SK-N-SH (cell line): ENCODE measurements around the gene FETUB. TPM values are rescaled to one million over a fixed set of nuclear protein-coding genes. Genes with fewer than 3 reads are reported as not detected.

Experiments used
- CTCF ChIA-PET: fragments of 300-600, 350-600 bp; formaldehyde crosslinking; extraction: SDS; loops from one replicate; lab custom pipeline; 2021; lab: Yijun Ruan, JAX
- POLR2A ChIA-PET: fragments of 350-600 bp; sonication (Branson Sonifier 250); formaldehyde crosslinking; extraction: SDS; loops from one replicate; lab custom pipeline; 2020; ENCODE audit warnings: antibody characterized with exemption, inconsistent platforms; lab: Yijun Ruan, JAX
- DNase-seq: peaks from one replicate; pipeline ENCODE4 v3.0.0; 2012
- H2AFZ ChIP-seq: fragments of 200-600 bp; sonication (generic); 2 replicates; pipeline ENCODE4 v1.8.1; 2016; ENCODE audit warnings: antibody characterized with exemption, mild to moderate bottlenecking, low read depth
- H3F3A ChIP-seq: fragments of 200-600 bp; sonication (generic); replicated peaks from 2 replicates; pipeline ENCODE3; 2016; ENCODE audit warnings: antibody characterized with exemption, mild to moderate bottlenecking; ENCODE audit not compliant: insufficient read depth
- H3K27ac ChIP-seq, 2 experiments: fragments of 200-500 bp in 1 of 2; fragments of 200-600 bp in 1 of 2; sonication (Bioruptor generic) in 1 of 2; sonication (generic), shearing (Covaris generic) in 1 of 2; 2 replicates each; pipeline versions ENCODE4 v1.5.1 to v1.6.1; 2014 to 2016; ENCODE audit warnings: low read depth in 2 of 2, inconsistent platforms in 1 of 2, low read length in 1 of 2, mild to moderate bottlenecking in 1 of 2, mixed read lengths in 1 of 2
- H3K27me3 ChIP-seq: fragments of 200-600 bp; sonication (generic), shearing (Covaris generic); 2 replicates; pipeline ENCODE4 v1.6.1; 2016; ENCODE audit warnings: mixed run types; ENCODE audit not compliant: insufficient read depth
- H3K36me3 ChIP-seq, 2 experiments: fragments of 200-500 bp in 1 of 2; fragments of 200-600 bp in 1 of 2; sonication (Bioruptor generic) in 1 of 2; sonication (generic) in 1 of 2; replicated peaks in 1 of 2; 2 replicates each; pipeline versions ENCODE3 to v1.5.1; 2014 to 2016; ENCODE audit warnings: low read length in 1 of 2, mild to moderate bottlenecking in 1 of 2; ENCODE audit not compliant: insufficient read depth in 2 of 2, control insufficient read depth in 1 of 2
- H3K4me1 ChIP-seq, 2 experiments: fragments of 200-500 bp in 1 of 2; fragments of 200-600 bp in 1 of 2; sonication (Bioruptor generic) in 1 of 2; sonication (generic), shearing (Covaris generic) in 1 of 2; 2 replicates each; pipeline versions ENCODE4 v1.5.1 to v1.6.1; 2014 to 2016; ENCODE audit warnings: low read depth in 1 of 2, low read length in 1 of 2, mixed run types in 1 of 2; ENCODE audit not compliant: insufficient read depth in 2 of 2, control insufficient read depth in 1 of 2
- H3K4me2 ChIP-seq: fragments of 200-600 bp; sonication (generic), shearing (Covaris generic); 2 replicates; pipeline ENCODE4 v1.6.1; 2017; ENCODE audit warnings: mixed run types
- H3K4me3 ChIP-seq, 2 experiments: fragments of 200-500 bp in 1 of 2; fragments of 200-600 bp in 1 of 2; sonication (Bioruptor generic) in 1 of 2; sonication (generic), shearing (Covaris generic) in 1 of 2; 2 replicates each; pipeline versions ENCODE4 v1.5.1 to v1.8.1; 2014 to 2016; ENCODE audit warnings: low read depth in 2 of 2, inconsistent platforms in 1 of 2, low read length in 1 of 2, mild to moderate bottlenecking in 1 of 2, mixed read lengths in 1 of 2, moderate library complexity in 1 of 2
- H3K79me2 ChIP-seq: fragments of 200-600 bp; sonication (generic); 2 replicates; pipeline ENCODE4 v1.8.1; 2017; ENCODE audit warnings: mild to moderate bottlenecking; ENCODE audit not compliant: insufficient read depth
- H3K9ac ChIP-seq: fragments of 200-600 bp; sonication (generic); 2 replicates; pipeline ENCODE4 v1.6.1; 2017; ENCODE audit warnings: mixed run types
- H3K9me2 ChIP-seq: fragments of 200-600 bp; sonication (generic); 2 replicates; pipeline ENCODE4 v1.6.1; 2017; ENCODE audit warnings: mixed run types
- H3K9me3 ChIP-seq: fragments of 200-600 bp; sonication (generic); 2 replicates; pipeline ENCODE4 v1.6.1; 2017; ENCODE audit warnings: mixed run types, mild to moderate bottlenecking, moderate library complexity
- H4K20me1 ChIP-seq: fragments of 200-600 bp; sonication (generic); 2 replicates; pipeline ENCODE4 v1.6.1; 2017; ENCODE audit warnings: mild to moderate bottlenecking, mixed run types; ENCODE audit not compliant: insufficient read depth
- ELF1 ChIP-seq: IDR thresholded peaks from 2 replicates; pipeline ENCODE4 v1.4.0; 2012
- EP300 ChIP-seq, 2 experiments: IDR thresholded peaks; 2 replicates each; pipeline versions ENCODE4 v1.4.0 to v1.6.1; 2012; ENCODE audit warnings: borderline replicate concordance in 1 of 2, low read depth in 1 of 2, low read length in 1 of 2
- FOSL2 ChIP-seq: IDR thresholded peaks from 2 replicates; pipeline ENCODE4 v1.4.0; 2012; ENCODE audit warnings: low read depth, mild to moderate bottlenecking, moderate library complexity, borderline replicate concordance
- FOXJ3 ChIP-seq: sonication (generic); formaldehyde crosslinking; IDR thresholded peaks from 2 replicates; pipeline ENCODE4 v1.5.1; 2020; ENCODE audit warnings: mild to moderate bottlenecking, missing genetic modification reagents
- FOXM1 ChIP-seq: IDR thresholded peaks from 2 replicates; pipeline ENCODE4 v1.4.0; 2012; ENCODE audit warnings: low read depth, mild to moderate bottlenecking
- GABPA ChIP-seq: IDR thresholded peaks from 2 replicates; pipeline ENCODE4 v1.4.0; 2012; ENCODE audit warnings: low read depth, mild to moderate bottlenecking
- GATA2 ChIP-seq: sonication (generic); formaldehyde crosslinking; IDR thresholded peaks from 2 replicates; pipeline ENCODE4 v1.5.0; 2020; ENCODE audit warnings: mild to moderate bottlenecking, missing genetic modification reagents
- JUND ChIP-seq: IDR thresholded peaks from 2 replicates; pipeline ENCODE4 v1.4.0; 2012
- MEF2A ChIP-seq: IDR thresholded peaks from 2 replicates; pipeline ENCODE4 v1.4.0; 2012; ENCODE audit warnings: low read depth, borderline replicate concordance
- MXI1 ChIP-seq: IDR thresholded peaks from 2 replicates; pipeline ENCODE4 v1.6.1; 2012; ENCODE audit warnings: mild to moderate bottlenecking, low read depth, low read length, improper control_type of control experiment
- RXRA ChIP-seq: IDR thresholded peaks from 2 replicates; pipeline ENCODE4 v1.4.0; 2012; ENCODE audit warnings: low read depth, mild to moderate bottlenecking, borderline replicate concordance
- SIN3A ChIP-seq: IDR thresholded peaks from 2 replicates; pipeline ENCODE4 v1.6.1; 2012; ENCODE audit warnings: low read depth, mild to moderate bottlenecking, low read length, moderate library complexity, borderline replicate concordance
- TCF12 ChIP-seq: IDR thresholded peaks from 2 replicates; pipeline ENCODE4 v1.4.0; 2012
- YY1 ChIP-seq: IDR thresholded peaks from 2 replicates; pipeline ENCODE4 v1.4.0; 2012; ENCODE audit warnings: low read depth, mild to moderate bottlenecking
- WGBS: methylation state at CpG from one replicate; pipeline ENCODE4 v1.1.6; 2017; ENCODE audit warnings: low lambda C conversion rate; 5-methylcytosine and 5-hydroxymethylcytosine counted together
- polyA plus RNA-seq, 3 experiments: library from polyadenylated mRNA; depleted of rRNA; stranded (reverse); fragments of >200 nt; gene quantifications; 2 replicates each; pipeline ENCODE4 v1.2.3, GENCODE V29; 2012

Gene FETUB
- polyA plus RNA-seq, 1 of the 3 experiments (the other 2 are of a cell fraction), result 0.05 TPM

DNA sequence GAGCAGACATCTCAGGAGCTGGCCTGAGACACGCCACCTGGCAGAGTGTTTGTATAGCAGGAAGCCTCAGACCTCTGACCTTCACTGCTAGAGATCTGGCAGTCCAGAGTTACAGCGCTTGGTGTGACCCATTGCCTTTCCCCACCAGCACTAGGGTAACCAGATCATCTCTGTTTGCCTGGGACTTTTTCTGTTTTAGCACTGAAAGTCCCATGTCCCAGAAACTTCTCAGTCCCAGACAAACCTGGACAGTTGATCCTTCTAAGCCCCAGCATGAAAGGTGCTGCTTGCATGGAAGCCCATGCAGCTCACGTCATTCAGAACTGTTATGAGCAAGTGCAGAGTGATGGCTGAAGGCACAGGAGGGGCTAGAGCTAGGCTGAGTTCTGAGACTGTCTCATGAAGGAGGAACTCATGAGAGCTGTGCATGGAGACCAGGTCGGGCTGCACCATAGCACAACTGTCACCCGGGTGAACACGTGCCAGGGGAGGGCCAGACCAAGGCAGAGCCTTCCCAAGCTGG, 45.5 kb upstream of the FETUB start (continued):
- TF ChIP-seq MEF2A, result no peak
- TF ChIP-seq JUND, result no peak
- TF ChIP-seq, all 33 proteins: peak for 0

DNA sequence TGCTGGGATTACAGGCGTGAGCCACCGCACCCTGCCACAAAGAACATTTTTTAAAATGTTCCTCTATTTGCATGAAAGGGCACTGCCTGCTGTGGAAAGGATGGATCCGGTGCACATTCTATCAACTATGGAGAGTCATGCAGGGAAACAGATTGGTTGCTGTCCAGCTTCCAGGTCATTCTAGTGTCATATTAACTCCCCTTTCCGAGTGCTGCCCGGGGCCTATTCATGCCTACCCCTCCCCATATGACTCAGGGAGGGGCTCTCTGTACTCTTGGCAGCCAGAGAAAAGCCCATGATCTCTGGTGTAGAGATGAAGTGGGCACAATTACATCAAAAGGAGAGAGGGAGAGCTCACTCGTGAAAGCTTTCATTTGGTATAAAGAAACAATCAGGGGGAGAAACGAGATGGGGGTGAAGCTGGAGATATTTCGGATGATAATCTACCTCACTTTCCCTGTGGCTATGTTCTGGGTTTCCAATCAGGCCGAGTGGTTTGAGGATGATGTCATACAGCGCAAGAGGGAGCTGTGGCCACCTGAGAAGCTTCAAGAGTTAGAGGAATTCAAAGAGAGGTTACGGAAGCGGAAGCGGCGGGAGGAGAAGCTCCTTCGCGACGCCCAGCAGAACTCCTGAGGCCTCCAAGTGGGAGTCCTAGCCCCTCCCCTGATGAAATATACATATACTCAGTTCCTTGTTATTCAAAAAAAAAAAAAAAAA, 43.5 kb upstream of the FETUB start:
- no peak overlapping the region for H3K27ac ChIP-seq
- H4K20me1 ChIP-seq, result no peaks in the 10 kb centered on the region
- H3K4me2 ChIP-seq, result no peak overlapping the region
- H3K4me3 ChIP-seq, result no peak overlapping the region
- ChIA-PET CTCF (interaction anchor here (0.8 to 17.4 kb wide), 3 partner anchors 18 to 379 kb away, joined by 4 to 167 read pairs (median 5); partner anchors contain the start of gene AHSG), POLR2A (no interaction called here)
- no peaks in the 10 kb centered on the region for H3K36me3 ChIP-seq
- no peak overlapping the region for H2AFZ ChIP-seq
- H3F3A ChIP-seq, result no peaks in the 10 kb centered on the region
- no peaks in the 10 kb centered on the region for H3K4me1 ChIP-seq
- no peaks in the 10 kb centered on the region for H3K27me3 ChIP-seq
- H3K9ac ChIP-seq, result no peak overlapping the region
- TF ChIP-seq EP300 (IDR thresholded peaks at IDR 0.05; ENCODE audit: borderline replicate concordance in 1 of 2, low read depth in 1 of 2, low read length in 1 of 2) (no peak), TCF12 (no peak)
- DNase-seq, result no peak
- H3K9me3 ChIP-seq, result no peaks in the 10 kb centered on the region
- WGBS, result 71% methylated on average over 17 of the region's 17 CpGs
- H3K9me2 ChIP-seq, result no peaks in the 10 kb centered on the region
- H3K79me2 ChIP-seq, result no peaks in the 10 kb centered on the region

DNA sequence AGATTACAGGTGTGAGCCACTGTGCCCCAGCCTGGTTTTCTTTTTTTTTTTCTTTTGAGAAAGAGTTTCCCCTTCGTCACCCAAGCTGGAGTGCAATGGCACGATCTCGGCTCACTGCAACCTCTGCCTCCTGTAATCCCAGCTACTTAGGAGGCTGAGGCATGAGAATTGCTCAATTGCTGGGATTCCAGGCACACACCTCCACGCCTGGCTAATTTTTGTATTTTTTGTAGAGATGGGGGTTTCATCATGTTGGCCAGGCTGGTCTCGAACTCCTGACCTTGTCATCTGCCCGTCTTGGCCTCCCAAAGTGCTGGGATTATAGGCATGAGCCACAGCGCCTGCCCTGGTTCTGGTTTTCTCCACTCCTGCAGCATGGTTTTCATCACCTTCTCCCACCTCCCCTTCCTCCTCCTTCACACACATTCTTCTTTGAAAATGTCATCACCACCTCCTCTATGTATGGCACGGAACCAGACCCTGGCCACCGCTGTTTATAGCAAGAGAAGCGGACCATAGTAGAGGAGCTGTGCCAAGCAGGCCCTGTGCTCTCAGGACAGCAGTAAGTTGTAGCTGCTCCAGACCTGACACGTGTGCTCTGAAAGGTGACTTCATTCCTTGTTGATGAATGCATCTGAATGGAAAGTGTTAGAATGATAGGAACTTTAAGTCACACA, 42.0 kb upstream of the FETUB start:
- 65% methylated on average over 10 of the region's 11 CpGs for WGBS
- H3K27me3 ChIP-seq, result no peaks in the 10 kb centered on the region

More for the DNA sequence above, 42.0 kb upstream of the FETUB start:
- no peak for DNase-seq
- H3K4me2 ChIP-seq, result no peak overlapping the region
- ChIA-PET CTCF (interaction anchor here (17.4 kb wide), 1 partner anchor 17 kb away, joined by 167 read pairs; the partner anchor contains the start of gene AHSG), POLR2A (no interaction called here)
- H3K4me1 ChIP-seq, result no peaks in the 10 kb centered on the region
- TF ChIP-seq FOXJ3, result no peak
- TF ChIP-seq EP300 (IDR thresholded peaks at IDR 0.05; ENCODE audit: borderline replicate concordance in 1 of 2, low read depth in 1 of 2, low read length in 1 of 2), result no peak
- no peak for TF ChIP-seq MXI1
- TF ChIP-seq SIN3A, result no peak
- TF ChIP-seq JUND, result no peak
- TF ChIP-seq YY1, result no peak
- no peak for TF ChIP-seq GABPA
- no peak for TF ChIP-seq FOSL2
- no peak for TF ChIP-seq RXRA
- no peak for TF ChIP-seq GATA2 (CRISPR knock-in tag)
- no peak for TF ChIP-seq FOXM1
- TF ChIP-seq TCF12, result no peak
- TF ChIP-seq ELF1, result no peak
- H3K27ac ChIP-seq, result no peak overlapping the region
- no peak overlapping the region for H2AFZ ChIP-seq
- H3K4me3 ChIP-seq, result no peak overlapping the region
- no peaks in the 10 kb centered on the region for H3K9me3 ChIP-seq
- H3K9ac ChIP-seq, result no peak overlapping the region
- H3K36me3 ChIP-seq, result no peaks in the 10 kb centered on the region
- no peaks in the 10 kb centered on the region for H3K79me2 ChIP-seq
- no peaks in the 10 kb centered on the region for H3F3A ChIP-seq
- no peaks in the 10 kb centered on the region for H3K9me2 ChIP-seq
- no peaks in the 10 kb centered on the region for H4K20me1 ChIP-seq
